ENCODE results near the gene ACOT8. TPM values are rescaled to one million over a fixed set of nuclear protein-coding genes. Genes with fewer than 3 reads are reported as not detected.
A peak's percentile ranks its signal among the peaks of the same experiment; 100 is the strongest.

The ACOT8 gene
- total and polyA plus RNA-seq, 9 of the 15 experiments (the other 6 are each of a cell fraction or from before 2014, with no cell fraction given) = 8.2 to 46.7 (median 20.7) TPM

- Histone ChIP-seq H3K4me3 (no peak overlapping the region), H4K20me1 (replicated peaks; ENCODE audit: control insufficient read depth, insufficient read depth, low read length) (no peaks in the 10 kb centered on the region), H3K9ac (ENCODE audit: insufficient read depth in 1 of 2, low read depth in 2 of 2, low read length in 2 of 2) (no peak overlapping the region), H2AFZ (ENCODE audit: low read depth, low read length) (no peak overlapping the region), H3K36me3 (ENCODE audit: control insufficient read depth, insufficient read depth, low read length) (no peaks in the 10 kb centered on the region), H3K4me1 (replicated peaks in 1 of 2; ENCODE audit: control insufficient read depth in 2 of 2, insufficient read depth in 2 of 2, low read length in 2 of 2) (peaks cover 0 to 12% of the 10 kb centered on the region in 2 experiments; a peak in 3 of 5 replicates), H3K27me3 (ENCODE audit: control insufficient read depth in 2 of 2, insufficient read depth in 2 of 2, low read length in 2 of 2) (no peaks in the 10 kb centered on the region), H3K79me2 (ENCODE audit: control insufficient read depth, insufficient read depth, low read length) (no peaks in the 10 kb centered on the region), H3K9me1 (ENCODE audit: control insufficient read depth, insufficient read depth, low read length) (no peaks in the 10 kb centered on the region), H3K4me2 (ENCODE audit: insufficient read depth, low read length) (no peak overlapping the region), H3K9me3 (replicated peaks; ENCODE audit: control insufficient read depth, insufficient read depth, low read depth, low read length) (no peaks in the 10 kb centered on the region), H3K27ac (ENCODE audit: extremely low read depth, low read depth, low read length) (no peak overlapping the region)
- ATAC-seq (peak; percentile 59; the same call in 2 of the 3 replicates), DNase-seq (ENCODE audit: extremely low read depth in 1 of 4, low spot score in 3 of 4) (no peak), FAIRE-seq (no peak)
- no peak for TF ChIP-seq RBBP5 (IDR thresholded peaks at IDR 0.05; ENCODE audit: borderline replicate concordance, insufficient read depth, low read length, poor library complexity, severe bottlenecking)
- no peak for TF ChIP-seq NR3C1 (CRISPR knock-in tag; IDR thresholded peaks at IDR 0.05)
- TF ChIP-seq HMGXB4 (CRISPR knock-in tag; IDR thresholded peaks at IDR 0.05) = no peak
- no peak for TF ChIP-seq ZNF644 (tag; IDR thresholded peaks at IDR 0.05; ENCODE audit: low read depth)
- TF ChIP-seq GTF2A2 (tag; IDR thresholded peaks at IDR 0.05) = no peak
- TF ChIP-seq POLR2AphosphoS5 (IDR thresholded peaks at IDR 0.05; ENCODE audit: control insufficient read depth, insufficient read depth, low read depth, low read length) = no peak
- no peak for TF ChIP-seq MAX (CRISPR knock-in tag; IDR thresholded peaks at IDR 0.05)
- no peak for TF ChIP-seq ZNF780A (CRISPR knock-in tag; IDR thresholded peaks at IDR 0.05)
- TF ChIP-seq ZBTB26 (CRISPR knock-in tag; IDR thresholded peaks at IDR 0.05) = no peak
- intact Hi-C loops (cut with micrococcal nuclease) (no loop called here), in situ Hi-C loops (cut with MboI) (no loop called here)
- WGBS (ENCODE audit: insufficient coverage, low coverage, missing lambda C conversion rate) = 51% methylated on average over 7 of the region's 7 CpGs
- POLR2A ChIA-PET = interaction anchor here (0.7 to 1.7 kb wide), 5 partner anchors 9 to 70 kb away, joined by 3 to 7 read pairs (median 6); partner anchors contain the start of gene ZSWIM1
- BruUV-seq (replicated peaks) = no TSS peak
- CTCF ChIA-PET (ENCODE audit: low intra/inter-chr PET ratio) = no interaction called here
Observed at GRCh38 chr20:45863543-45864470, 6.6 kb upstream of the ACOT8 start.

All from K562 (cell line).